NCI-H510A treated with DMSO at 0.1 percent for 48 hours (cell line): ENCODE results near the gene AACS.
"Not testable (repeated sequence)": the region's sequence is repeated elsewhere in the genome, so short reads cannot be mapped to it uniquely, and the experiment has no call there.

Source experiments
- DNase-seq: peaks from one replicate; lab custom pipeline; 2025; lab: John Stamatoyannopoulos, UW

Gene AACS

DNA sequence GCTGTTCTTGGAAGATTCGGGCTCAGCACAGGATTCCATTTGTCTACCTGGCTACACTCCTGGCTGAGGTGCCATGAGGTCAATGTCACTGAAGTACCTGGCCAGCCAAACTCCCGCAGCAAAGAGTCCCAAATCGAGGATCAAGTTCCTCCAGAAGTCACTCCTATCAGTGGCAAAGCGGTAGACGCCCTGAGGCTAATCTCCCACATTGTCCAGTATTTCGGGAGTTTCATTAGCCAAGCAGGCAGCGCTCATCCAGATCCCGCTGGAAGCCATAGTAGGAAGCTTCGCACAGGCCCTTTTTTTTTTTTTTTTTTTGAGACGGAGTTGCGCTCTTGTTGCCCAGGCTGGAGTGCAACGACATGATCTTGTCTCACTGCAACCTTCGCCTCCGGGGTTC is 8.9 kb upstream of the AACS start:
- no peak for DNase-seq

DNA sequence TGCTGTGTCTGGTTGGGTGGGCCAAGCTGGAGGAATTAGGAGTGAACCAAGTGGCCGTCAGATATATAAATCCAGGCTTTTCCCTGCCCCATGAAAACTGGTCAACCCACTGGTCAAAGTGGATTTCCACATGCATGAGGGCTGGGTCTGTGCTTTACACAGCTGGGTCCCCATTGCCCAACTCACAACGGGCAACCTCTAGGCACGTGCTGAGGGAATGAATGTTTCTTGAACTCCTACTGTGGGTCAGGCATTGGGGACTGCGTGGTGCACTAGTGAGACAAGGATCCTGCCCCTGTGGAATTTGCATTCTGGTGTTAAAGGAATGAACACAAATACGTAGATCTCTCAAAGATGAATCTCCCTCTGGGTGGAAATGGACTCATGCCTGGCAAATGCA is 7.5 kb upstream of the AACS start:
- DNase-seq, result no peak

DNA sequence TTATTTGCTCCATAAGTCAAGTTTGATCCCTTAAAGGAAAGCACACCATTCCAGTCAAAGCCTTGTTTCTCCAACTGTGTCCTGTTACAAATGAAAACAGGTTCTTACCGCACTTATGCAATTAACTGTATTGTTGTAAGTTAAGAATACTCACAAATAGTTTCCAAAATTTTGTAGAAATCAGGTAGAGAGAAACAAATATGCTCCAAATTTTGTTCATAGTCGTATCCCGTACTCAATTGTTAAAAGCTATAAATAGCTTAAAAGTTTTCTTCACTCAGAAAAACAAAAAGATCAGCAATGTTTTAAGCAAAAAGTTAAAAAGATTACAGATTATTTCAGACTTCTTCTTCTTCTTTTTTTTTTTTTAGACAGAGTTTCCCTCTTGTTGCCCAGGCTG is 4.0 kb upstream of the AACS start:
- no peak for DNase-seq

GRCh38 chr12:125063522-125063921 is 1.7 kb upstream of the AACS start:
- not testable (repeated sequence) for DNase-seq

- no peak for DNase-seq
Observed at GRCh38 chr12:125064492-125064891, 743 bp upstream of the AACS start.

DNA sequence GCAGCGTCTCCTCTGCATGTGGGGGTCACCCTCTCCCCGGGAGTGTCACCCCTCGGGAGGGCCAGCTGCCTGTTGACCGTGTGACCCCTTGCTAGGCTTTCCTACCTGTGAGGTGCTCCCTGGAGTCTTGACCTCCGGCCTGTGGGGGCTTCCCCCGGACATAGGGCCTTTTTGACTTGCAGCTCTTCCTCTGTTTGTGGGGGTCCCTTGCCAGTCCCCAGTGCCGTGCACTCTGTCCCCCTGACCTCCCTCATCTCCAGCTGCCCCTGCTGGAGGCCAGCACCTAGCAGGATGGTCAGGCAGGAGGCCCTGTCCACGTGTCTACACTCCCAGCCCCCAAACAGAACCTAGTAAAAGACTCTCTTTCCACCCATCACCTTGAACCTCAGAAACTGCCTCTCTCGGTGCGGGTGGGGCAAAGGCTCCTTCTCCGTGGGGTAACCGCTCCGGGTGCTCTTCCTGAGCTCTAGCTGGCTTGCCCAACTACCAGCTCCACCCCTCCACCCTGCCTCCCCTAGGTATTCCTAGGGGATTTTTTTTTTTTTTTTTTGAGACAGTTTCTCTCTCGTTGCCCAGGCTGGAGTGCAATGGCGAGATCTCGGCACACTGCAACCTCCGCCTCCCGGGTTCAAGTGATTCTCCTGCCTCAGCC is 810 bp downstream of the AACS start:
- no peak for DNase-seq

DNA sequence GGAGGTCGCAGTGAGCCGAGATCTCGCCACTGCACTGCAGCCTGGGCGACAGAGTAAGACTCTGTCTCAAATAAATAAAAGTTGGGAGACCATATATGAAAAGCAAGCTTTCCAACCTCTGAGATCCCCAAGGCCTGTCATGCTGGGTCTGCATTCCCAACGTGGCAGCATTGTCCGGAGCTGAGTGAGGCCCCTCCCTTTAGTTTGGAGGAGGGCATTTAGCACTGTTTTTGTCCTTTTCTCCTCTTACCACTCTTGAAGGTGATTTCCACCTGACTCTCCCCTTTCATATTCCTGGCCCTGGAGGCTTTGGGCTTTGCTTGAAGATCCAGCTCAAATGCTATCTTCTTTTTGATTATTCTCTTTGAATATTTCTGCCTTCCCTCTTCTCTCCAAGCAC is 3.2 kb downstream of the AACS start:
- no peak for DNase-seq

DNA sequence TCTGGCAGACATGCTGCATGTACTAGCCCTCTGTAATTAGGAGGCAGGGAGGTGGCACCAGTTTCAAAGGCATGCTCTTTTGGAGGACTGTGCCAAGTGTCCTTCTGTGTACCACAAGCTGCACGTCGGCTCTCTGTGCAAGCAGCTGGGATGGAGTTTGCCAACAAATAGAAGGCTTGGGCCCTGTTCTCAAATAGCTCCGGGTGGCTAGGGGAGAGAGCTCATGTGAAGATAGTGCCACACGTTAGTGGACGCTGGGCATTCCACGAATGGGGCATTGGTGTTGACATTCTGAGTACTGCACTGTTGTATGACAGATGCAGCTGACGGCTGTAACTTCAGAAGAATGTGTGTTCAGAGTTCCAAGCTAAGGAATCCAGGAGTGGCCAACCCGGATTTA is 4.4 kb downstream of the AACS start:
- no peak for DNase-seq

DNA sequence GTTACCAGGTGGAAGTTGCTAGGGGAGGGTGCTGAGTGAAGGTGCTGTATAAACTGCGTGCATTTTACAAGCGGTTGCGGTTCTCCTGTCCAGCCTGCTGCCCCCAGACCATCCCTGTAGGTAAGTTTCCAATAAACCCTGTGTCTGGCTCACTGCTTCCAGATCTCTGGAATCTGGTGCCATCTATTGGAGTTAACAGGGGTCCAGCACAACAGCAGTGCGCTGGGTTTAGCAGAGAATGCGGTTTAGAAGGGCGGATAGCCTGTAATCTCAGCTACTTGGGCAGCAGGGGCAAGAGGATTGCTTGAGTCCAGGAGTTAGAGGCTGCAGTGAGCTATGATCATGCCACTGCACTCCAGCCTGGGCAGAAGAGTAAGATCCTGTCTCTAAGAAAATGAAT is 4.9 kb downstream of the AACS start:
- DNase-seq, result no peak

DNA sequence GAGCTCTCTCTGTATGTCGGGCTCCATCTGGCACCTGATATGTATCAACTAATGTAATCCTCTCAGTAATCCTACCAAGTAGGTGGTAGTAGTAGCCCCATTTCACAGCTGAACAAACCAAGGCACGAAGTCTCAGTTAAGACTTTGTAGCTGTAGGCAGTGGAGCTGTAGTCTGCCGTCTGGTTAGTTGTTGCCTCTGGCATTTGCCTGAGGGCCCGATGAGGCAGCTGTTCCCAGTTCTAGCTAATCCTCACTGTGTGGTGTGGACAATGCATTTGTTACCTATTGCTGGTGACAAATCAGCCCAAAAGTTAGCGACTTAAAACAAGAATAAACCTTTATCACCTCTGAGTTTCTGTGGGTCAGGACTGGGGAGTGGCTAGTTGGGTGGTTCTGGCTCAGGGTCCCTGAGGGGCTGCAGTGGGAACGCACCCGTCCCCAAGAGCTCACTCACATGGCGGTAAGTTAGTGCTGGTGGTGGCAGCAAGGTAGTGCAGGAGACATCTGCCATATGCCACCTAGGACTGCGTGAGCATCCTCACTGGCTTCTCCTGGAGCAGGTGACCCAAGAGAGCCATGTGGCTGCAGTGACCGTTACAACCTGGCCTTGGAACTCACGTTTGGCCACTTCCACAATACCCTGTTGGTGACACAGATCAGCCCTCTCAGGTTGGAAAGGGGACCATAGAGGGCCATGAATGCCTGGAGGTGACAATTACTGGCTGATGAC is 5.6 kb downstream of the AACS start:
- no peak for DNase-seq

GRCh38 chr12:125071456-125071855 is 6.2 kb downstream of the AACS start:
- peak; percentile 32 for DNase-seq

- DNase-seq, result no peak
Observed at GRCh38 chr12:125072496-125072895, 7.3 kb downstream of the AACS start.

DNA sequence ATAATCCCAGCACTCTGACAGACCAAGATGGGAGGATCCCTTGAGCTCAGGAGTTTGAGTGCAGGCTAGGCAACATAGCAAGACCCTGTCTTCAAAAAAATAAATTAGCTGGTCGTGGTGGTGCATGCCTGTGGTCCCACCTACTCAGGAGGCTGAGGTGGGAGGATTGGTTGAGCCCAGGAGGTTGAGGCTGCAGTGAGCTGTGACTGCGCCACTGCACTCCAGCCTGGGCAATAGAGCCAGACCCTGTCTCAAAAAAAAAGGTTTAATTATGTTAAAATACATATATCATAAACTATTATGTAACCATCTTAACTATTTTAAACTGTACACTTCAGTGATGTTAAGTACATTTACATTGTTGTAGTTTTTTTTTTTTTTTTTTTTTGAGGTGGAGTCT is 9.1 kb downstream of the AACS start:
- not testable (repeated sequence) for DNase-seq

DNA sequence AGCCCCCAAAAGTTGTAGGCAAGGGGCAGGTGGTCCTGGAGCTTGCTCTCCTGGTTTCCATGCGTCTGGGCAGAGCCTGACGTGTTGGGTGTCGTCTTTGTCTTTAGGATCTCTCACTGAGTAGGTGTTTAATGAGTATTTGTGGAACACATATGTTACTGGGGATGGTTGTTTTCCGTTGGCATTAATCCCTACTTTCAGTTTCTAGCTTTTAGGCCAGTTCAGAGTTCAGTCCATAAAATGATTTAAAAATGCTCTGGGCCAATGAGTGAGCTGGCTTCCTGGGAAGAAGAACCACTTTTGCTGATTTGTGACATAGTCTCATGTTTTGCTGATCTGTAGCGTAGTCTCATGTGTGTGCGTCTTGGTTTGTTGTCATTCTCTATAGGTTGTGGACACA is 10.9 kb downstream of the AACS start:
- DNase-seq, result no peak

DNA sequence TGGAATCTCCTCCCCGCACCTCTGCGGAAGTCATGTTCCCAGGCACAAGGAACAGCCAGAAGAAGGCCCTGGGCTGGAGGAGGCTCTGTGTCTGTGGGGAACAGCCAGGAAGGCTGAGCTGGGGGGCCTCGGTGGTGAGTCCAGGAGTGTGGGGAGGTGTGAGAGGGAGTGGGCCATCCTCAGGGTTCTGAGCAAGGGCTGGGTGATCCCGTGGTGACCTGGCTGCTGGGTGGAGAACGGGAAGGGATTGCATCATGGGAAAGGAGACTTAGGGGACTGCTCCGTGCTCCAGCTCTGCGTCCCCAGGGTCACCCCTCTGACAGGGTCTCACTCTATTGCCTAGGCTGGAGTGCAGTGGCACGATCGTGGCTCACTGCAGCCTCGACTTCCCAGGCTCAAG is 13.8 kb downstream of the AACS start:
- no peak for DNase-seq

DNA sequence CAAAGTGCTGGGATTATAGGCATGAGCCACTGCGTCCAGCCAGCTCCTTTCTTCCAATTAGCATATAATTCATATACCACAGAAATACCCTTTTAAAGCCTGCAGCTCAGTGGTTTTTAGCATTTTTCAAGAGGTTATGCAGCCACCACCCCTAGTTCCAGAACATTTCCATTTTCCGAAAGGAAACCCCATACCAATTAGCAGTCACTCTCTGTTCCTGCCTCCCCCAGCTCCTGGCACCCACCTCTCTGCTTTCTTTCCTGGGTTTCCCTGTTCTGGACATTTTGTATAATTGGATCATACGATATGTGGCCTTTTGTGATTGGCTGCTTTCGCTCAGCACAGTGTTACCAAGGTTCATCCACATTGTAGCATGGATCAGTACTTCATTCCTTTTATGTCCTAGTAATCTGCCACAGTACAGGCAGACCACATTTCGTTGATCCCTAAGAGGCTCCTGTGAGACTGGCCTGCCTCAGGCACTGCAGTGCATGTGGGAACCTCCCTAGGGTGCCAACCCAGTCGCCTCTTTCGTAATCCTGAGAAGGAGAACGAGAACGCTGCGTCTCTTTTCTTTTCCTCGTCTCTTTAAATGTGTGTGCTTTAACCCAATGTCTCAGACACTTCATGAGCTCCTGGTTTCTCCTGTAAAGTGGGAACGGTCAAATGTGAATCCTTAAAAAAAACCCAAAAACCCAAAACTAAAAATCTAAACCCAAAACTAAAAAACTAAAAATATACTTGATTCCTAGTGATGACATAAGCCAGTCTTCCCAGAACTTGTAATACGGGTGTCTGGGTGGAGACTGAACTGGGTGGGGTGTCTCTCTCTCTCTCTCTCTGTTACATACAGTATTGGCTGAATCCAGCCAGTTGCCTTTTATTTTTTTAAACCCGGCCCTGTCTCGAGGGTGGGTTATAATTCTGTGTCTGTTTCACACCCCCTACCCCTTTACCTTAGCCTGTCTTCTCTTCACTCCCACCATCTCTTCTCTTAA is 14.7 kb downstream of the AACS start:
- peak; percentile 74 for DNase-seq

GRCh38 chr12:125081427-125081826 is 16.2 kb downstream of the AACS start:
- DNase-seq, result peak; percentile 99

DNA sequence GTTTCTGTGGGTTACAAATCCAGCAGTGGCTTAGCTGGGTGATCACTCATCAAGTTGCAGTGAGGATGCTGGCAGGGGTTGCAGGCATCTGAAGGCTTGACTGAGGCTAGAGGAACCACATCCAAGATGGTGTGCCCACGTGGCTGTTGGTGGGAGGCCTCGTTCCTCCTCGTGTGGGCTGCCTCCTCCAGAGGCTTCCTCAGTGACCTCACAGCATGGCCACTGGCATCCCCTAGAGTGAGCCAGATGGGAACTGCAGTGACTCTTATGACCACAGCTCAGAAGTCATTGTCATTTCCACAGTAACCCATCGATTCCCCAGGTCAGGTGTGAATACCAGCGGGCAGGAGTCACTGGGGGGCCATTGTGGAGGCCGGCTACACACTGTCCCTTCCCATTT is 17.8 kb downstream of the AACS start:
- DNase-seq, result no peak

DNA sequence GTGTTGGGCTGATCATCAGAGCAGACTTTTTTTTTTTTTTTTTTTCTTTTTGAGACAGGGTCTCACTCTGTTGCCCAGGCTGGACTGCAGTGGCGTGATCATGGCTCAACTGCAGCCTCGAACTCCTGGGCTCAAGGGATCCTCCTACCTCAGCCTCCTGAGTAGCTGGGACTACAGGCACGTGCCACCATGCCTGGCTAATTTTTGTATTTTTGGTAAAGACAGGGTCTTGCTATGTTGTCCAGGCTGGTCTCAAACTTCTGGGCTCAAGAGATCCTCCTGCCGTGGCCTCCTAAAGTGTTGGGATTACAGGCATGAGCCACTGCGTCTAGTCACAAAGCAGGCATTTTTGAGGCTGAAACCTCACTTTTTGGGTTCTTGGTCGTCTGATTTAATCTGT is 23.0 kb downstream of the AACS start:
- not testable (repeated sequence) for DNase-seq

GRCh38 chr12:125089083-125089482 is 23.8 kb downstream of the AACS start:
- DNase-seq, result no peak

DNA sequence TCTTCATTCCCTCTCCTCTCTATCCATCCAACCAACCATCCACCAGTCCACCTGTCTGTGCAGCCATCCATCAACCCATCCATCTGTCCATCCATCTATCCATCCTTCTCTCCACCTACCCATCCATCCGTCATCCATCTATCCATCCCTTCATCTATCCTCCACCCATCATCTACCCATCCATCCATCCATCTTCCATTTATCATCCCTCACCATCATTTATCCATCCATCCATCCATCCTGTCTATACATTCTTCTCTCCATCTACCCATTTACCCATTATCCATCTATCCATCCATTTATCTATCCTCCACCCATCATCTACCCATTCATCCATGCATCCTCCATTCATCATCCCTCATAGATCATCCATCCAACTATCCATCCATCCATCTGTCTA is 24.4 kb downstream of the AACS start:
- DNase-seq, result no peak

DNA sequence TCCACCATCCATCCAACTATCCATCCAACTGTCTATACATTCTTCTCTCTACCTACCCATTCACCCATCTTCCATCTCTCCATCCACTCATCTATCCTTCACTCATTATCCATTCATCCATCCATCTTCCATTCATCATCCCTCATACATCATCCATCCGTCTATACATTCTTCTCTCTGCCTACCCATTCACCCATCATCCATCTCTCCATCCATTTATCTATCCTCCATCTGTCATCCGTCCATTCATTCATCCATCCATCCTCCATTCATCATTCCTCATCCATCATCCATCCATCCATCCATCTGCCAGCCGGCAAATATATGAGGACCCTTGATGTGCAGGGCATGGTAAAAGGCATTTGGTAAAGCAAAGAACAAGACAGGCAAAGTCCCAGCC is 25.2 kb downstream of the AACS start:
- no peak for DNase-seq

DNA sequence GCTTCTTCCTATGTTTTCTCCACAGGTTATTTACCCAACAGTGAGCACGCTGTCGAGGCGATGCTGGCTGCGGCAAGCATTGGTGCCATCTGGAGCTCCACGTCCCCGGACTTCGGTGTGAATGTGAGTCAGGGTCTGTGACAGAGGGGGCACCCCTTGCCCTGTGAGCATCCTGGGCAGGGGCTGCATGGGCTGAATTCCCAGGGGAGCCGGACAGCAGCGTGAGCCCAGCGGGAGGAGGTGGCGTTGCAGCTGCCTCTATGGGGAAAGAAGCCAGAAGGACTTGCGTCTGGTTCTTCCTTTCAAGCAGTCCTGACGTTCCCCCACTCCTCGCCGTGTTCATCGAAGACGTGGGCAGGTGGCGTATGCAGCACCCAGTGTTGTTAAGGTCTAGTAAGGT is 26.2 kb downstream of the AACS start:
- no peak for DNase-seq
